CD8-positive, alpha-beta memory T cell (primary cell): Measurements from ENCODE around the gene RCSD1. TPM values are rescaled to one million over a fixed set of nuclear protein-coding genes. Genes with fewer than 3 reads are reported as not detected.
A peak's percentile ranks its signal among the peaks of the same experiment; 100 is the strongest.

Experiments
- CTCF ChIA-PET: fragments of 350-600 bp; sonication (Branson Sonifier 250); formaldehyde crosslinking; loops from one replicate; lab custom pipeline; 2021; ENCODE audit warnings: antibody characterized with exemption; lab: Charles Lee
- POLR2A ChIA-PET: fragments of 350-600 bp; sonication (Branson Sonifier 250); formaldehyde crosslinking; loops from one replicate; lab custom pipeline; 2021; ENCODE audit warnings: antibody characterized with exemption; lab: Charles Lee
- DNase-seq, 5 donors: peaks; one replicate each; pipeline versions ENCODE4 v3.0.0 to v3.0.0-alpha.2; 2020 to 2022; ENCODE audit warnings: mixed read lengths in 1 of 5
- H3K27ac ChIP-seq: one replicate; pipeline ENCODE4 v1.7.0; 2013; ENCODE audit warnings: low read depth, mild to moderate bottlenecking, low read length, moderate library complexity
- H3K27me3 ChIP-seq: 2 replicates; pipeline ENCODE4 v1.7.0; 2013; ENCODE audit warnings: low read length, mild to moderate bottlenecking; ENCODE audit not compliant: insufficient read depth, poor library complexity, severe bottlenecking
- H3K36me3 ChIP-seq: 2 replicates; pipeline ENCODE4 v1.7.0; 2013; ENCODE audit warnings: mild to moderate bottlenecking, low read length, moderate library complexity; ENCODE audit not compliant: insufficient read depth
- H3K4me1 ChIP-seq: 2 replicates; pipeline ENCODE4 v1.7.0; 2013; ENCODE audit warnings: mild to moderate bottlenecking, low read length, moderate library complexity; ENCODE audit not compliant: insufficient read depth
- H3K4me3 ChIP-seq: 2 replicates; pipeline ENCODE4 v1.7.0; 2013; ENCODE audit warnings: mild to moderate bottlenecking, low read length
- H3K9me3 ChIP-seq: 2 replicates; pipeline ENCODE4 v1.7.0; 2013; ENCODE audit warnings: mild to moderate bottlenecking, low read length
- H3K27ac Mint-ChIP-seq, 8 donors: one replicate each; pipeline ENCODE4 v1.8.0; 2020 to 2021; ENCODE audit warnings: mixed read lengths in 8 of 8, mild to moderate bottlenecking in 6 of 8, inconsistent platforms in 3 of 8, moderate library complexity in 3 of 8
- H3K27me3 Mint-ChIP-seq, 2 donors: one replicate each; pipeline ENCODE4 v1.8.0; 2020 to 2021; ENCODE audit warnings: mixed read lengths in 2 of 2, mild to moderate bottlenecking in 1 of 2, moderate library complexity in 1 of 2
- H3K36me3 Mint-ChIP-seq, 3 donors: one replicate each; pipeline ENCODE4 v1.8.0; 2020 to 2021; ENCODE audit warnings: mixed read lengths in 3 of 3, inconsistent platforms in 1 of 3, mild to moderate bottlenecking in 1 of 3
- H3K4me1 Mint-ChIP-seq, 3 donors: one replicate each; pipeline ENCODE4 v1.8.0; 2020 to 2021; ENCODE audit warnings: mixed read lengths in 3 of 3, inconsistent platforms in 1 of 3, mild to moderate bottlenecking in 1 of 3
- H3K4me3 Mint-ChIP-seq, 7 donors: one replicate each; pipeline ENCODE4 v1.8.0; 2020 to 2021; ENCODE audit warnings: mixed read lengths in 7 of 7, mild to moderate bottlenecking in 6 of 7, moderate library complexity in 4 of 7, inconsistent platforms in 2 of 7
- H3K9me3 Mint-ChIP-seq, 5 donors: one replicate each; pipeline ENCODE4 v1.8.0; 2020 to 2022; ENCODE audit warnings: mixed read lengths in 5 of 5, mild to moderate bottlenecking in 3 of 5, moderate library complexity in 2 of 5, inconsistent platforms in 1 of 5
- polyA plus RNA-seq: library from polyadenylated mRNA; unstranded; fragments of 300-500 nt; fragmentation: Illumina TruSeq; gene quantifications from one replicate; pipeline ENCODE4 v1.2.3, GENCODE V29; 2021
- total RNA-seq, 2 experiments: library from RNA; stranded (reverse); gene quantifications; one replicate each; pipeline ENCODE4 v1.2.3, GENCODE V29; 2021

Gene RCSD1
- total and polyA plus RNA-seq, 3 experiments from 2014 or later, result 45.9 to 171 (median 47.9) TPM

DNA sequence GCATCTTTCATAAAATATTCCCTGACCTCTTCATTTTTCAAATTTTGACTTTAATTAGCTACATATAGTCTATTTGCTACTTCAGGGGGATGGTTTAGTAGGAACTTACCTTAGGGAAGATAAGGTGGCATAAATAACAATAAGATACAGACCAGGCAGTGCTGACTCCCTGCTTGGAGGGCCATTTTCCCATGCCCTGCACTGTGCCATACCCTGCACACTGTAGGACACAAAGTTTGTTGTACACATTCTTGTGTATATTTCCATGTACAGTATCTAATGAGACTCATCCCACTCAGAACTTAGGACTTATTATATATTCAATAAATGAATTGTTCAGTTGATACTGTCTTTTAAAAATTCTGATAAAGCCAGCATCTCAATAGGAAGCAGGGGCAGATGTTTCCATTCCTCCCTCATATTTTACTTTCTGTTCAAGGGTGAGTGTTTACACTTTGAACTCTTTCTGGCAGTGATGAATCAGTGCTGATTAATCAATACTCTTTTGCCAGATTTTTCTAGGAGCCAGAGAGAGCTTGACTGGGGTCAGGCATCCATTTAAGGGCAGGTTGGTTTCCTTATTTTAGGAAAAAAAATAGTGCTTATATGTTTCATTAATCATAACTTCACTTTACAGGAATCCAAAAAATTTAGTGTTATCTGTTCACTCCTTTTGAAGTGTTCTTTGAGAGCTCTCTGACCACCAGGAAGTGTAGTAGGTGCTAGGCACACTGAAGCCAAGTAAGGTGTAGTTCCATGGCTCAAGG lies 122.4 kb downstream of the RCSD1 start:
- no peak overlapping the region for H3K4me3 ChIP-seq
- H3K27ac ChIP-seq, result no peak overlapping the region

DNA sequence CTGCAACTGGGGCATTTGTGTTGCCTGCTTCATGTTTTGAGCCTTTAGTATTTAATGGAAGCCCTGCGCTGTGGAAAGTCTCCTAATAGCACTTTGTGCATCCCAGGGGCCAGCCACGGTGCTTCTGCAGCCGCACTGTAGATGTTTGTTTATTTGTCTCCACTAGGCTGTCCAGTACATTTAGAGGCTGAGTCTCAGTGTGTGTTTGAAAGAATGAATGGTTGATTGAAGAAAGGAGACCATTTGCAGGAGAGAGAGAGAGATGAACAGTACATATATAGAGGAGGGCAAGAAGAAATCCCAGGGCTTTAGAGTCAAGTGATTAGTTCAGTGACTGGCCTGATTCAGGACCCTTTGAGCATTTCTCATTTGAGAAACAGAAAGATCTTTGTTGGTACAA lies 125.6 kb downstream of the RCSD1 start:
- H3K36me3 Mint-ChIP-seq, result peaks cover 0 to 7% (median 0%) of the 10 kb centered on the region in 3 donors
- no peak for DNase-seq
- H3K27ac Mint-ChIP-seq, result no peak overlapping the region
- H3K9me3 Mint-ChIP-seq, result no peaks in the 10 kb centered on the region
- peaks cover 0 to 2% (median 1%) of the 10 kb centered on the region in 3 donors for H3K4me1 Mint-ChIP-seq
- Histone ChIP-seq H3K9me3 (no peaks in the 10 kb centered on the region), H3K4me3 (no peak overlapping the region), H3K27ac (no peak overlapping the region), H3K36me3 (no peaks in the 10 kb centered on the region), H3K27me3 (no peaks in the 10 kb centered on the region), H3K4me1 (no peaks in the 10 kb centered on the region)
- peaks cover 0 to 3% of the 10 kb centered on the region in 2 donors for H3K27me3 Mint-ChIP-seq
- no peak overlapping the region for H3K4me3 Mint-ChIP-seq
- POLR2A ChIA-PET, result no interaction called here
- CTCF ChIA-PET, result interaction anchor here (1.3 kb wide), 1 partner anchor 41 kb away, joined by 3 read pairs; no protein-coding TSS in a partner anchor

More for the DNA sequence above, 122.4 kb downstream of the RCSD1 start:
- H3K27me3 Mint-ChIP-seq, result peaks cover 0 to 3% of the 10 kb centered on the region in 2 donors
- H3K27ac Mint-ChIP-seq, result peak overlapping the region in 1 of 8 donors; percentile 26
- H3K4me3 Mint-ChIP-seq, result no peak overlapping the region
- H3K4me1 Mint-ChIP-seq, result peaks cover 0 to 2% (median 0%) of the 10 kb centered on the region in 3 donors
- Histone ChIP-seq H3K36me3 (no peaks in the 10 kb centered on the region), H3K27me3 (no peaks in the 10 kb centered on the region), H3K9me3 (no peaks in the 10 kb centered on the region), H3K4me1 (no peaks in the 10 kb centered on the region)
- ChIA-PET CTCF (interaction anchor here (1.1 to 1.3 kb wide), 2 partner anchors 10 to 37 kb away, joined by 3 to 4 read pairs; no protein-coding TSS in a partner anchor), POLR2A (no interaction called here)
- H3K9me3 Mint-ChIP-seq, result no peaks in the 10 kb centered on the region
- peaks cover 0 to 7% (median 0%) of the 10 kb centered on the region in 3 donors for H3K36me3 Mint-ChIP-seq
- DNase-seq, result no peak

Other genes with a start within 250 kb of the RCSD1 start
- 100 to 1,000 TPM; 130 to 133 TPM for gene CD247, start 111.7 kb upstream of the RCSD1 start, total RNA-seq
- gene CD247, start 111.7 kb upstream of the RCSD1 start, polyA plus RNA-seq, result 395 TPM
- 10 to 100 TPM; 14.6 to 15.3 TPM for gene CREG1, start 76.5 kb upstream of the RCSD1 start, total RNA-seq
- 19.5 TPM for gene CREG1, start 76.5 kb upstream of the RCSD1 start, polyA plus RNA-seq
- 10 to 100 TPM; 15.6 to 17.9 TPM for gene MPZL1, start 91.8 kb downstream of the RCSD1 start, total RNA-seq
- gene MPZL1, start 91.8 kb downstream of the RCSD1 start, polyA plus RNA-seq, result 8.2 TPM